ENCODE data around the gene RFX7.

DNA sequence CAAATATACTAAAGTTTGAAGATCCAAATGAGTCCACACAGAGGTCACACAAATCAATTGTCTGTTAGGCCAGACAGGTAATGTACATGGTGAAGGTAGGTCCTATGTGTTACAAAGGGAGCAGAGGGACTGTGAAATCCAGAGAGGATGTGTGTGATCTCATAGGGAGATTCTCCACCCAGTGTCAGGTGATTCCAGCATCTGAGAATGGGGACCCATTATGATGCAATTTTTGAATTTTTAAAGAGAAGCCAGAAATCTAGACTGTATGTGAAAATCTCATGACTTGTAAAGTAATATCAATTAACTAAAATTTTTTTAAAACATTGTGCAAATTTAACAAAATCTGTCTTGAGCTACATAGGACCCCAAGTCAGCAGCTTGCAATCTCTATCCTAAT is 192.0 kb downstream of the RFX7 start:
- TF ChIP-seq CTCF (IDR thresholded peaks at IDR 0.05; ENCODE audit: low read length) (no peak), EZH2 (IDR thresholded peaks at IDR 0.05; ENCODE audit: borderline replicate concordance, low read length) (no peak)
